Measurements from ENCODE around the gene VIT. TPM values are rescaled to one million over a fixed set of nuclear protein-coding genes. Genes with fewer than 3 reads are reported as not detected.

VIT gene
- total and polyA plus RNA-seq, 4 donors: 0.17 to 0.94 (median 0.32) TPM

DNA sequence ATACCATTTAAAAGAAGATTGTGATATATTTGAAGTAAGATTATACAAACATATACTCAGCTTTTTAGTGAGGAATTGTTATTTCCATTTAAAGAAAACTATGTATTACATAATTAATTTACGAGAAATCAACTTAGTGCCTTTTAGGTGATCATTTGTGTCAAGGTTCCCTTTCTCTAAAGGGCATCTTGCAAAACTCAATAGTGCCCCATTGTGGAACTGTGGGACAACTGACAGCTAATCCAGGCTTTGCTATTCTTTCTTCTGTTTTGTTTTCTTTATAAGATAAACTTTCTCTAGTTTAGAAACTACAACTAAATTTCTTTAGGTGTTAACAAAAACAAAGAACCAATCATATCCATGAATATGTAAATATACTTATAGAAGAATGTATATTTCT, 24.3 kb upstream of the VIT start:
- H3K9ac ChIP-seq (ENCODE audit: insufficient read depth in 1 of 2, low read length in 2 of 2): no peak overlapping the region
- no peaks in the 10 kb centered on the region for H3K27me3 ChIP-seq (ENCODE audit: control insufficient read depth in 3 of 3, insufficient read depth in 3 of 3, low read length in 2 of 3)
- ATAC-seq (ENCODE audit: insufficient read depth, low FRiP score) (no peak), DNase-seq (peak in 2 of 3 donors; percentile 50 to 61)
- H3K4me3 ChIP-seq: no peak overlapping the region
- peaks cover 0 to 5% (median 0%) of the 10 kb centered on the region in 5 donors for H3K4me1 ChIP-seq (ENCODE audit: control insufficient read depth in 5 of 5, insufficient read depth in 5 of 5, low read length in 5 of 5)
- 45 to 64% methylated on average over 1 of the region's 1 CpG for WGBS, 2 donors
- no peak overlapping the region for H3K27ac ChIP-seq (ENCODE audit: low read depth in 1 of 2, low read length in 1 of 2)
- no peaks in the 10 kb centered on the region for H3K9me3 ChIP-seq (ENCODE audit: control insufficient read depth in 4 of 4, insufficient read depth in 3 of 4, low read length in 3 of 4)
- TF ChIP-seq, protein P1, sequence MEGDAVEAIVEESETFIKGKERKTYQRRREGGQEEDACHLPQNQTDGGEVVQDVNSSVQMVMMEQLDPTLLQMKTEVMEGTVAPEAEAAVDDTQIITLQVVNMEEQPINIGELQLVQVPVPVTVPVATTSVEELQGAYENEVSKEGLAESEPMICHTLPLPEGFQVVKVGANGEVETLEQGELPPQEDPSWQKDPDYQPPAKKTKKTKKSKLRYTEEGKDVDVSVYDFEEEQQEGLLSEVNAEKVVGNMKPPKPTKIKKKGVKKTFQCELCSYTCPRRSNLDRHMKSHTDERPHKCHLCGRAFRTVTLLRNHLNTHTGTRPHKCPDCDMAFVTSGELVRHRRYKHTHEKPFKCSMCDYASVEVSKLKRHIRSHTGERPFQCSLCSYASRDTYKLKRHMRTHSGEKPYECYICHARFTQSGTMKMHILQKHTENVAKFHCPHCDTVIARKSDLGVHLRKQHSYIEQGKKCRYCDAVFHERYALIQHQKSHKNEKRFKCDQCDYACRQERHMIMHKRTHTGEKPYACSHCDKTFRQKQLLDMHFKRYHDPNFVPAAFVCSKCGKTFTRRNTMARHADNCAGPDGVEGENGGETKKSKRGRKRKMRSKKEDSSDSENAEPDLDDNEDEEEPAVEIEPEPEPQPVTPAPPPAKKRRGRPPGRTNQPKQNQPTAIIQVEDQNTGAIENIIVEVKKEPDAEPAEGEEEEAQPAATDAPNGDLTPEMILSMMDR (IDR thresholded peaks at IDR 0.05; ENCODE audit: control extremely low read depth, extremely low read depth): no peak
- no peaks in the 10 kb centered on the region for H3K36me3 ChIP-seq (ENCODE audit: control insufficient read depth in 4 of 4, insufficient read depth in 4 of 4, low read length in 4 of 4)

DNA sequence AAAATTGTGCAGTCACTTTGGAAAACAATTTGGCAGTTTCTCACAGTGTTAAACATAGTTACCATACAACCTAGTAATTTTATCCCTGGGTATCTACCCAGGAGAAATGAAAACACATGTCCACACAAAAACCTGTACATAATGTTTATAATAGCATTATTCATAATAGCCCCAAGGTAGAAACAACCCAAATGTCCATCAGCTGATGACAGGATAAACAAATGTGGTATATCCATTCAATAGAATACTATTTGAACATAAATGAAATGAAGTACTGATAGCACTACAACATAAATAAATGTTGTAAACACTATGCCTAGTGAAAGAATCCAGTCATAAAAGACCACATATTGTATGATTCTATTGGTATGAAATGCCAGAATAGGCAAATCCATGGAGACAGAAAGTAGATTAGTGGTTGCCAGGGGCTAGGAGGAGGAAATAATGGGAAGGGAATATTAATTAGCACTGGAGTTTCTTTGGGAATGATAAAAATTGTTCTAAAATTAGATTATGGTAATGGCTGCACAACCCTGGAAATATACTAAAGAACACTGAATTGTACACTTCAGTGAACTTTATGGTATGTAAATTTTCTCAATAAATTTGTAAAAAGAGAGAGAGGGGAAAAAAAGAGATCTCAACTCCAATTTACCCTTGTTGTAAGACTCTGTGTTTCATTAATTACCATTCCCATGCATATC, 20.8 kb upstream of the VIT start:
- Histone ChIP-seq H3K4me3 (no peak overlapping the region), H3K27me3 (ENCODE audit: control insufficient read depth in 3 of 3, insufficient read depth in 3 of 3, low read length in 2 of 3) (no peaks in the 10 kb centered on the region), H3K27ac (ENCODE audit: low read depth in 1 of 2, low read length in 1 of 2) (no peak overlapping the region), H3K4me1 (ENCODE audit: control insufficient read depth in 5 of 5, insufficient read depth in 5 of 5, low read length in 5 of 5) (peaks cover 0 to 10% (median 2%) of the 10 kb centered on the region in 5 donors), H3K9ac (ENCODE audit: insufficient read depth in 1 of 2, low read length in 2 of 2) (no peak overlapping the region), H3K36me3 (ENCODE audit: control insufficient read depth in 4 of 4, insufficient read depth in 4 of 4, low read length in 4 of 4) (no peaks in the 10 kb centered on the region), H3K9me3 (ENCODE audit: control insufficient read depth in 4 of 4, insufficient read depth in 3 of 4, low read length in 3 of 4) (peaks cover 0 to 2% (median 0%) of the 10 kb centered on the region in 4 donors)
- DNase-seq: no peak
- ATAC-seq (ENCODE audit: insufficient read depth, low FRiP score): no peak
- TF ChIP-seq, protein P1 (IDR thresholded peaks at IDR 0.05; ENCODE audit: control extremely low read depth, extremely low read depth): no peak

DNA sequence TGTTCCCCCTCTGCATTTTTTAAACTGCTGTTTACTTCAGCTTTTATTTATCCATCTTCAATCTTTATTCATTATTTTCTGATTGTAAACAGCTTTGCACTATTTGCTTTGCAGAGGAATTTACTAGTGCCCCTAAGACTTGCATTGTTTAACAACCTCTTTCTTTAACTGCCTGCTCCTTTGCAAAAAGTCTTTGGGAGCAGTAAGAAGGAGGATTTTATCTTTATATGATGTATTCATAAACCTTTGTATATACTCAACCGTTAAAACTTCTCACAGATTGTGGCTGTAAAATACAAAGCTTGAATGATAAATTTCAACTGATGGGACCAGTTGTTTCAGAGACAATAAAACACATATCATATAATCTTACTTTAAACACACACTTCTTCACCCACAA, 20.1 kb upstream of the VIT start:
- Histone ChIP-seq H3K4me1 (ENCODE audit: control insufficient read depth in 5 of 5, insufficient read depth in 5 of 5, low read length in 5 of 5) (peaks cover 0 to 10% (median 2%) of the 10 kb centered on the region in 5 donors), H3K36me3 (ENCODE audit: control insufficient read depth in 4 of 4, insufficient read depth in 4 of 4, low read length in 4 of 4) (no peaks in the 10 kb centered on the region), H3K27ac (ENCODE audit: low read depth in 1 of 2, low read length in 1 of 2) (no peak overlapping the region), H3K27me3 (ENCODE audit: control insufficient read depth in 3 of 3, insufficient read depth in 3 of 3, low read length in 2 of 3) (no peaks in the 10 kb centered on the region), H3K4me3 (no peak overlapping the region), H3K9ac (ENCODE audit: insufficient read depth in 1 of 2, low read length in 2 of 2) (no peak overlapping the region), H3K9me3 (ENCODE audit: control insufficient read depth in 4 of 4, insufficient read depth in 3 of 4, low read length in 3 of 4) (peaks cover 0 to 2% (median 0%) of the 10 kb centered on the region in 4 donors)
- TF ChIP-seq, protein P1 (IDR thresholded peaks at IDR 0.05; ENCODE audit: control extremely low read depth, extremely low read depth): no peak
- ATAC-seq (ENCODE audit: insufficient read depth, low FRiP score) (no peak), DNase-seq (no peak)
- WGBS, 2 donors: 51 to 63% methylated on average over 1 of the region's 1 CpG

DNA sequence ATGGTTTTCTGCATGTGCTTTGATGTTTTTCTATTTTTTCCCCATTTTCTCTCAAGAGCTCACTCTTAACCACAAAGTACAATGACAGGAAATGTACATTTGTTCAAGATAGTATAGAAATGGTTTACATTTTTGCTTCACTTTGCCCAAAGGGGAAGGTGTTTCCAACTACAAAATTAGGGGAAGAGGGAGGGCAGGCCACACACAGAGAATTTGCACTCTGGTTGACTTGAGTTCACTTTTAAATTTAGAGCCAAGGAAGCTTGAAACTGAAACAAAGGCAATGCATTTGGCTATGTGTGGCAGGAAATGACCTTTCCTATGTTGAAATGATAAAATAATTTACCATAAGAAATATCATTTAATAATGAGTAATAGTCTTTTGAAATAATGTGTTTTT, 19.1 kb upstream of the VIT start:
- ATAC-seq (ENCODE audit: insufficient read depth, low FRiP score) (no peak), DNase-seq (peak in 2 of 3 donors; percentile 54 to 72)
- no peak overlapping the region for H3K4me3 ChIP-seq
- H3K36me3 ChIP-seq (ENCODE audit: control insufficient read depth in 4 of 4, insufficient read depth in 4 of 4, low read length in 4 of 4): no peaks in the 10 kb centered on the region
- no peak overlapping the region for H3K27ac ChIP-seq (ENCODE audit: low read depth in 1 of 2, low read length in 1 of 2)
- peaks cover 0 to 10% (median 2%) of the 10 kb centered on the region in 5 donors for H3K4me1 ChIP-seq (ENCODE audit: control insufficient read depth in 5 of 5, insufficient read depth in 5 of 5, low read length in 5 of 5)
- TF ChIP-seq, protein P1 (IDR thresholded peaks at IDR 0.05; ENCODE audit: control extremely low read depth, extremely low read depth): no peak
- H3K9me3 ChIP-seq (ENCODE audit: control insufficient read depth in 4 of 4, insufficient read depth in 3 of 4, low read length in 3 of 4): peaks cover 0 to 2% (median 0%) of the 10 kb centered on the region in 4 donors
- no peak overlapping the region for H3K9ac ChIP-seq (ENCODE audit: insufficient read depth in 1 of 2, low read length in 2 of 2)
- H3K27me3 ChIP-seq (ENCODE audit: control insufficient read depth in 3 of 3, insufficient read depth in 3 of 3, low read length in 2 of 3): no peaks in the 10 kb centered on the region

Data from lung (tissue), 12 donors.